Cardiac fibroblast (primary cell): ENCODE data around the gene S100A5.

Source experiments
- DNase-seq, 2 donors: peaks; one replicate each; pipeline versions ENCODE4 v3.0.0 to v3.0.0-alpha.2; 2010; ENCODE audit warnings: low read depth in 2 of 2
- H3K4me3 ChIP-seq, 2 donors: replicated peaks in 1 of 2; 1 replicate in 1 of 2; 2 replicates in 1 of 2; pipeline ENCODE4 v1.5.1; 2011; ENCODE audit warnings: low read depth in 2 of 2, low read length in 2 of 2, mild to moderate bottlenecking in 2 of 2, moderate library complexity in 1 of 2
- TF ChIP-seq, protein P1 (sequence below): IDR thresholded peaks from one replicate; pipeline ENCODE4 v1.5.1; 2011; ENCODE audit warnings: low read depth, mild to moderate bottlenecking, low read length, inconsistent platforms

Gene S100A5

DNA sequence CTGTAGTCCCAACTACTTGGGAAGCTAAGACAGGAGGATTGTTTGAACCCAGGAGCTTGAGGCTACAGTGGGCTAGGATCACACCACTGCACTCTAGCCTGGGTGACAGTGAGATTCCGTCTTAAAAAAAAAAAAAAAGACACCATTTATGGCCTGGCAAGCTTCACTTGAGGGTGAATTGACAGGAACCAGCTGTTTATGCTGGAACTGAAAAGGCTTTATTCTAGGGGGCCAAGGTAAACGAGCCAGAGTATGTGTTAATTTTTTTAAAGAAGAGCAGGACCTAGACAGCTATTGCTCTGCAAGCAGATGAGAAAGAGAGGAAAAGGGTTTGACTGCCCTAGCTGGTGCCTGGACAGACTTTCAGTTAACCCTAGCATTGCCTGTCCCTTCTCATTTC lies 42.0 kb downstream of the S100A5 start:
- H3K4me3 ChIP-seq: no peak overlapping the region
- DNase-seq: peak in 1 of 2 donors; percentile 59
- TF ChIP-seq, protein P1, sequence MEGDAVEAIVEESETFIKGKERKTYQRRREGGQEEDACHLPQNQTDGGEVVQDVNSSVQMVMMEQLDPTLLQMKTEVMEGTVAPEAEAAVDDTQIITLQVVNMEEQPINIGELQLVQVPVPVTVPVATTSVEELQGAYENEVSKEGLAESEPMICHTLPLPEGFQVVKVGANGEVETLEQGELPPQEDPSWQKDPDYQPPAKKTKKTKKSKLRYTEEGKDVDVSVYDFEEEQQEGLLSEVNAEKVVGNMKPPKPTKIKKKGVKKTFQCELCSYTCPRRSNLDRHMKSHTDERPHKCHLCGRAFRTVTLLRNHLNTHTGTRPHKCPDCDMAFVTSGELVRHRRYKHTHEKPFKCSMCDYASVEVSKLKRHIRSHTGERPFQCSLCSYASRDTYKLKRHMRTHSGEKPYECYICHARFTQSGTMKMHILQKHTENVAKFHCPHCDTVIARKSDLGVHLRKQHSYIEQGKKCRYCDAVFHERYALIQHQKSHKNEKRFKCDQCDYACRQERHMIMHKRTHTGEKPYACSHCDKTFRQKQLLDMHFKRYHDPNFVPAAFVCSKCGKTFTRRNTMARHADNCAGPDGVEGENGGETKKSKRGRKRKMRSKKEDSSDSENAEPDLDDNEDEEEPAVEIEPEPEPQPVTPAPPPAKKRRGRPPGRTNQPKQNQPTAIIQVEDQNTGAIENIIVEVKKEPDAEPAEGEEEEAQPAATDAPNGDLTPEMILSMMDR: no peak

DNA sequence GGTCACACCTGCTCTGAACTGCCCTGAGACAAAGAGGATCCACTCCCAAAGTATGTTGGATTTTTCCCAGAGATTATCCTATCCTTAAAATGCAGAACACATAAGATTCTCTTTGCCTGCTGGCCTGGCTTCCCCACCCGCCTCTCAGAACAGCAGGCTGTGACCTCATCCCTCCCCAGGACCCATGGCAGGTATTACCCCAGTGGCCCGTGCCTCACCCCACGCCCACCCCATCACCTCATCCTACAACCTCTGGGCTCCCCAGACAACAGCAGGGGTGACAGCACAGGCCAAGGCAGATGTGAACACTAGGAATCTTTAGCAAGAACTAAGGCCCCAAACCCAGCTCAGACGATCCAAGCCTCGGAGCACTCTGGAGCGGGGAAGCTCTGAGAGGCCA lies 45.2 kb downstream of the S100A5 start:
- DNase-seq: no peak
- TF ChIP-seq, protein P1: no peak
- H3K4me3 ChIP-seq: no peak overlapping the region

DNA sequence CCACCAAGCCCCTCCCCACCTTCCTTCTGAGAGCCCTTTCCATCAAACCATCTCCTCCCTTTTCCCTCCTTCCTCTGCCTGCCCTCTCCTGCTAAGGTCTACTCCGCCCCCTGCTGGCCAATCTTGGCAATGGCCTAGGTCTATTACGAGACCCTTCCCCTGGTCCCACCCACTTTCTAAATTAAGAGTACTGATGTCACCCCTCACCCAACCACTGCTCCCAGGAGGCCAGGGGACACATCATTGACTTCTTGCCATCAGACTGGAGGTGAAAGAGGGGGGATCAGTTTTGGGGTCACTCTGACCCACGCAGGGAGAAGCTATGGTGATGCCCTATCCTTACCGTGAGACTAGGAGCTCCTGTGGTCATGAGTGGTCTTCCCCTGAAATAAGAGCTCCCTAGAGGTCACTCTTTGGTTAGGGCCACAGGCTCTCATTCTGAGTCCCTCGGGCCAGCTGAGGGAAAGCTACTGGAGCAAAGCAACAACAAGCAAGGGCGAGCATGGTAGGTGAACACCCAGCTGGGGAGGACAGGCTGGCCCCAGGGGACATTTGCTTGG lies 45.7 kb downstream of the S100A5 start:
- H3K4me3 ChIP-seq: no peak overlapping the region
- TF ChIP-seq, protein P1: peak; percentile 96
- peak; percentile 73 to 76 for DNase-seq

DNA sequence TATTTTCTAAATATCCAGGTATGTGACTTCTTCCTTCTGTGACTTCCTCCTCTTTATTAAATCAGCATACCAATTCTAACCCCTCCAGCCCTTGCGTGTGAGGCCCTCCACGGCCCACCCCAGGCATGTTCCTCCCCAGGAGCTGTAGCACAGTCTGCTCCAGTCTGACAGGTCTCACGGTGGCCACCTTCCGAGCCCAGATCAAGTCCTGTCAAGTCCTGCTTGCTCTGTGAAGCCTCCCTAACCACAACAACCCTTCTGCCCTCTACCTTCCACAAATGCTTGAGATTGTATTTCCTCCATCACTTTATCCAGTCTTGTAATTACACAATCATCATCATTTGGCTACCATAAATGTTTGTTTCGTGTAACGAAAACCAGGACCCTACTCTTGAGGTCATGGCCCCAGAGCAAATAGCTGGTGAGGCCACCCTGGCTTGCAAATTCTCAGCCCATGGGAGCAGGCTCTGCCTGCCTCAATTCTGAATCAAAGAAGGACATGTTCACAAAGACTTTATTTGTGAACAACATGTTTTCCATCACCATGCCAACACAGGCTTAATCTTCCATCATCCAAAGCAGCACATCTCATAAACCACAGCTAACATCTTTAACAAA lies 47.3 kb downstream of the S100A5 start:
- H3K4me3 ChIP-seq: no peak overlapping the region
- DNase-seq: peak in 1 of 2 donors; percentile 60
- TF ChIP-seq, protein P1: no peak

DNA sequence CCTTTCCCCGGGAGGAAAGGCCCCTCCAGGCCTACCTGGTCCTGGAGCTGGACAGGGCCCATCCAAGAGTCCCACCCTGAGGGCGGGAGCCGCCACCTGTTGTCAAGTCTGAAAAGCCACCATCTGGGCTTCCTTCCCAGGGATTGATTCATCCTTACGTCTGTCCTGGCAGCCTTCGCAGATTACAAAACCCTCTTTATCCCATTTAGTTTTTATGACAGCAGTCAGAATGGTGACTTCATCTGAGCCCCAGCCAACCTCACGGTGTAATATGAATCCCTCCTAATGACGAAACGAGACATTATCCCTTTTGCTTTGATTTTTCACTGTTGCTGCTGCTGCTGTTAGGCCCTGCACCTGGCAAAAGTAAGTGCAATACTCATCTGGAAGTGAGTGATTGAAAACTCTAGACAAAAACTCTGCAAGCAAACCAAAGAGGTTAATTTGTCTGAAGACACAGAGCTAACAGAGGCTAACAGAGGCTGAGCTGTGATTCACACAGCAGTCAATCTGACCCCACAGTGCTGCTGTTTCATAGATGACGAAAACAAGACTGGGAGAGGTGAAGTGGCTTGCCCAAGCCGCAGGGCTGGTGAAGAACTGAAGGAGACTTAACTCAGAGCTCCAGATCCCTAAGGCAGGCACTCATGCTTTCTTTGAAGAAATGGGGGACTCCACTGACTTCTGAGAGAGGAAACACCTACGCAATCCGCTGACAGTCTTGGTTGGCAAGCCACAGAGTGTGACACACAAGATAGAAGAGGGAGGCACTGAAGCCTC lies 50.3 kb downstream of the S100A5 start:
- no peak overlapping the region for H3K4me3 ChIP-seq
- TF ChIP-seq, protein P1: no peak
- peak; percentile 91 to 97 for DNase-seq

DNA sequence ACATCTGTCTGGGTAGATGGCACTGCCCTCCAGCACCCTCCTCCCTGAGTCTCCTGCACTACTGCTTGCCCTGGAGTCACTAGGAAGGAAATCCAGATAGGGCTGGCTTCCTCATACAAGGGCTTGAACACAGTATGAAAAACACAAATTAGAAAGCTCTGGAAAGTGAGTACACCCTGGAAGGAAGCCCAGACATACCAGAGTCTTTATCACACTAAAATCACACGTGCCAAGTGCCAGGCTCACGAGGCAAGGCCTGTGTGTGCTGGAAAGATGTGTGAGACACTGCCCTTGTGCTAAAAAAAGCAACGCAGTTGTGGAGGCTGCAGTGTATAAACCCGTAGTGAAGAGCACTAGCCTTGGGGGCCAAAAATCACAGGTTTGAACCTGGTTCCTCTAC lies 52.0 kb downstream of the S100A5 start:
- peak; percentile 52 to 89 for DNase-seq
- TF ChIP-seq, protein P1: no peak
- H3K4me3 ChIP-seq: no peak overlapping the region
